Effector memory CD4-positive, alpha-beta T cell (primary cell): Measurements from ENCODE around the gene PTPRU.
A peak's percentile ranks its signal among the peaks of the same experiment; 100 is the strongest.

ENCODE experiments used
- DNase-seq, 3 donors: peaks; one replicate each; pipeline ENCODE4 v3.0.0-alpha.2; 2020
- H3K27ac ChIP-seq: 2 replicates; pipeline ENCODE4 v1.7.0; 2013; ENCODE audit warnings: mild to moderate bottlenecking, low read length, moderate library complexity; ENCODE audit not compliant: insufficient read depth, poor library complexity, severe bottlenecking
- H3K27me3 ChIP-seq: replicated peaks from 2 replicates; pipeline ENCODE4 v1.7.0; 2013; ENCODE audit warnings: mild to moderate bottlenecking, low read length; ENCODE audit not compliant: insufficient read depth, control insufficient read depth, poor library complexity, severe bottlenecking
- H3K36me3 ChIP-seq: 2 replicates; pipeline ENCODE4 v1.7.0; 2013; ENCODE audit warnings: mild to moderate bottlenecking, low read length, moderate library complexity; ENCODE audit not compliant: control insufficient read depth, insufficient read depth
- H3K4me1 ChIP-seq: 2 replicates; pipeline ENCODE4 v1.7.0; 2013; ENCODE audit warnings: low read length, mild to moderate bottlenecking; ENCODE audit not compliant: control insufficient read depth, insufficient read depth, poor library complexity, severe bottlenecking
- H3K4me3 ChIP-seq: 2 replicates; pipeline ENCODE4 v1.7.0; 2013; ENCODE audit warnings: low read length, low read depth, mild to moderate bottlenecking; ENCODE audit not compliant: insufficient read depth, poor library complexity, severe bottlenecking
- H3K9me3 ChIP-seq: 2 replicates; pipeline ENCODE4 v1.7.0; 2013; ENCODE audit warnings: mild to moderate bottlenecking, low read length, moderate library complexity; ENCODE audit not compliant: control insufficient read depth

Gene PTPRU

GRCh38 chr1:29259802-29260441 is 23.6 kb downstream of the PTPRU start:
- Histone ChIP-seq H3K27me3 (peaks cover 26% of the 10 kb centered on the region), H3K9me3 (no peaks in the 10 kb centered on the region), H3K4me3 (peak overlapping the region; percentile 39), H3K4me1 (peaks cover 8% of the 10 kb centered on the region), H3K27ac (no peak overlapping the region), H3K36me3 (no peaks in the 10 kb centered on the region)
- peak in 1 of 3 donors; percentile 9 for DNase-seq

- peaks cover 26% of the 10 kb centered on the region for H3K27me3 ChIP-seq
- H3K4me1 ChIP-seq, result peaks cover 8% of the 10 kb centered on the region
- no peak for DNase-seq
- H3K27ac ChIP-seq, result no peak overlapping the region
- peak overlapping the region; percentile 39 for H3K4me3 ChIP-seq
- no peaks in the 10 kb centered on the region for H3K36me3 ChIP-seq
- H3K9me3 ChIP-seq, result no peaks in the 10 kb centered on the region
These were observed 24.2 kb downstream of the PTPRU start for GRCh38 chr1:29260531-29260930.

DNA sequence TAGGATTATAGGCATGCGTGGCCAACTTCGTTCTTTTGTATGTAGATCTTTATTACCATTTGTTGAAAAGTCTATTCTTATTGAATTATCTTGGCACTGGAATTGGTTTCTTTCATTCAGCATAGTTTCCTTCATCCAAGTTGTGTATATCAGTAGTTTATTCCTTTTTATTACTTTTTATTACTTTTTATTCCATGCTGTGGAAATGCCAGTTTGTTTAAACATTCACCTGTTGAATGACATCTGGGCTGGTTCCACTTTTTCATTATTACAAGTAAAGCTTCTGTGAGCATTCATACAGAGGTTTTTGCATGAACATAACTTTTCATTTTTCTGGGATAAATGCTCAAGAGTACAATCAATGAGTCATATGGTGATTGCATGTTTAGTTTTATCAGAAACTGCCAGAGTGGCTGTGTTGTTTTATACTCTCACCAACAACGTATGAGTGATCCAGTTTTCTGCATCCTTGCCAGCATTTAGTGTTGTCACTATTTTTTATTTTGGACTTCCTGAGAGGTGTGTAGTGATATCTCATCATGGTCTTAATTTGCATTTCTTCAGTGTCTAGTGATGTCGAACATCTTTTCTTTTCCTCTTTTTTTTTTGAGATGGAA is 28.6 kb downstream of the PTPRU start:
- Histone ChIP-seq H3K4me3 (no peak overlapping the region), H3K36me3 (no peaks in the 10 kb centered on the region), H3K9me3 (no peaks in the 10 kb centered on the region), H3K27me3 (peaks cover 10% of the 10 kb centered on the region), H3K4me1 (peaks cover 4% of the 10 kb centered on the region), H3K27ac (no peak overlapping the region)
- no peak for DNase-seq

- no peak overlapping the region for H3K4me3 ChIP-seq
- H3K4me1 ChIP-seq, result no peaks in the 10 kb centered on the region
- no peak overlapping the region for H3K27ac ChIP-seq
- no peaks in the 10 kb centered on the region for H3K36me3 ChIP-seq
- no peaks in the 10 kb centered on the region for H3K27me3 ChIP-seq
- no peak for DNase-seq
- no peaks in the 10 kb centered on the region for H3K9me3 ChIP-seq
These were observed 30.6 kb downstream of the PTPRU start for GRCh38 chr1:29266912-29267311.

DNA sequence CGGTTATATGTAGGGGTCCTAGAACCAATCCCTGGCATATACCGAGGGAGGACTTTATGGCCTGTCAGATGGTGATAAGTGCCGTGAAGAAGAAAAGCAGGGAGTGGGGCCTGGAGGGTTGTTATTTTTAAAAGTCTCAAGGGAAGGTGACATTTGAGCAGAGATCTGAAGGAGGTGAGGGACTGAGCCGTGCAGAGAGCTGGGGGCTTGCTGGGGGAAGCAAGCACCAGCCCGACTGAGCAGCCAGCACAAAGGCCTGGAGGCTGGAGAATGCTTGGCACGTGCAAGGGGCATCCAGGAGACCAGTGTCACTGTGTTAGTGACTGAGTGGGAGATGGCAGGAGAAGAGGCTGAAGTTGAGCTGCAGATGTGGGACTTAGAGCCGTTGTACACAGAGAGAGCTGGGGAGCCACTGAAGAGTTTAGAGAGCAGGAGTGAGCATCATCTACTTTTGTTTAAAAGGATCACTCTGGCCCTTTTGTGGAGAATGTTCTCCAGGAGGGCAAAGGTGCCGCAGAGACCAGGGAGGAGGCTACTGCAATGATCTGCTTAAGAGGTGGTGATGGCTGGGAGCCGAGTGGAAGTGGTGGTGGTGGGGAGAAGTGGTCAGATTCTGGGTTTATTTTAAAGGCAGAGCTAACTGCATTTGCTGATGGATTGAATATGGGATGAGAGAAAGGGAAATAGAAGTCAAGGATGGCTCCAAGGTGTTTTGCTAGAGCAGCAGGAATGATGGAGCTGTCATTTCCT is 31.2 kb downstream of the PTPRU start:
- Histone ChIP-seq H3K9me3 (no peaks in the 10 kb centered on the region), H3K4me3 (no peak overlapping the region), H3K27ac (no peak overlapping the region), H3K36me3 (no peaks in the 10 kb centered on the region), H3K4me1 (no peaks in the 10 kb centered on the region), H3K27me3 (no peaks in the 10 kb centered on the region)
- no peak for DNase-seq

- no peaks in the 10 kb centered on the region for H3K27me3 ChIP-seq
- H3K4me1 ChIP-seq, result no peaks in the 10 kb centered on the region
- no peaks in the 10 kb centered on the region for H3K9me3 ChIP-seq
- H3K27ac ChIP-seq, result no peak overlapping the region
- no peak overlapping the region for H3K4me3 ChIP-seq
- H3K36me3 ChIP-seq, result no peaks in the 10 kb centered on the region
- no peak for DNase-seq
These were observed 33.1 kb downstream of the PTPRU start for GRCh38 chr1:29269382-29269781.

- H3K4me1 ChIP-seq, result no peaks in the 10 kb centered on the region
- no peaks in the 10 kb centered on the region for H3K36me3 ChIP-seq
- H3K9me3 ChIP-seq, result no peaks in the 10 kb centered on the region
- no peak overlapping the region for H3K27ac ChIP-seq
- no peak for DNase-seq
- H3K27me3 ChIP-seq, result no peaks in the 10 kb centered on the region
- no peak overlapping the region for H3K4me3 ChIP-seq
These were observed 34.7 kb downstream of the PTPRU start for GRCh38 chr1:29270929-29271521.

- Histone ChIP-seq H3K36me3 (no peaks in the 10 kb centered on the region), H3K27ac (no peak overlapping the region), H3K27me3 (no peaks in the 10 kb centered on the region), H3K4me3 (no peak overlapping the region), H3K9me3 (no peaks in the 10 kb centered on the region), H3K4me1 (no peaks in the 10 kb centered on the region)
- no peak for DNase-seq
These were observed 35.4 kb downstream of the PTPRU start for GRCh38 chr1:29271724-29272123.

DNA sequence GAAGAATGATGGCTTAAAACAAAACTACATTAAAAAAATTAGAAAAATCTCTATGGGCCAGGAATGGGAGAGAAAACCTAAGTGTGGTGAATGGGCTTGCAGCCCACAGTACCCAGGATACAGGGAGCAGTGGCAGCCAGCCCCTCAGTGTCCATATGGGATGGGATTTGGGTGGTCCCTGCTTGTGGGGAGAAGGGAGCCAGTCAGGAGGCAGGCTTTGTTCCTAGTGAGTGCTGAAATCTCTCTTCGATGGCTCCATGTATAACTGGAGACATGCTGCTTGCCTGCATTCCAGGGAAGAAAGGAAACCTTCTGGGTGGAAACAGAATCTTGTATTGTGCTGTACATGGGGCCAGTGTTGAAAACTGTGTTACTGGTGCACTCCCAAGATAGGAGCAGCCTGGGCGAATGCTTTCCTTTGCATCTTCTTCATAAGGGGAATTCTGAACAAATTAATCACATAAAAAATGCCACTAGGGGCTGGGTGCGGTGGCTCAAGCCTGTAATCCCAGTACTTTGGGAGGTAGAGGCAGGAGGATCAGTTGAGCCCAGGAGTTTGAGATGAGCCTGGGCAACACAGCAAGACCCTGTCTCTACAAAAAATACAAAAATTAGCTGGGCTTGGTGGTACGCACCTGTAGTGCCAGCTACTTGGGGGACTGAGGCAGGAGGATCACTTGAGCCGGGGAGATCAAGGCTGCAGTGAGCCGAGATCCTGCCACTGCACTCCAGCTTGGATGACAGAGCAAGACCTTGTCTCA is 36.0 kb downstream of the PTPRU start:
- Histone ChIP-seq H3K4me1 (no peaks in the 10 kb centered on the region), H3K4me3 (no peak overlapping the region), H3K27ac (no peak overlapping the region), H3K27me3 (no peaks in the 10 kb centered on the region), H3K36me3 (no peaks in the 10 kb centered on the region), H3K9me3 (no peaks in the 10 kb centered on the region)
- DNase-seq, result no peak
